RPMI7951 (cell line): ENCODE results near the gene OPN1LW. TPM values are rescaled to one million over a fixed set of nuclear protein-coding genes. Genes with fewer than 3 reads are reported as not detected.
A peak's percentile ranks its signal among the peaks of the same experiment; 100 is the strongest.
"Not testable (repeated sequence)": the region's sequence is repeated elsewhere in the genome, so short reads cannot be mapped to it uniquely, and the experiment has no call there.

ENCODE experiments used
- DNase-seq: peaks from one replicate; pipeline ENCODE4 v3.0.0-alpha.2; 2012; ENCODE audit warnings: low read depth
- total RNA-seq: library from RNA; depleted of rRNA; stranded (reverse); fragments of >200 nt; shearing (Covaris generic); gene quantifications from 2 replicates; pipeline ENCODE4 v1.2.3, GENCODE V29; 2014; rRNA removed

OPN1LW gene
- total RNA-seq, result not detected in 2 replicates

GRCh38 chrX:154144010-154144409 is at the start of gene OPN1LW:
Gene OPN1LW (plus strand): TSS chrX:154144243. CDS start chrX:154144284, 41 bp downstream.
- DNase-seq, result not testable (repeated sequence)

GRCh38 chrX:154094833-154095232 is 49.2 kb upstream of the OPN1LW start:
- no peak for DNase-seq

- DNase-seq, result peak; percentile 59
Measured at GRCh38 chrX:154096140-154097002, 47.7 kb upstream of the OPN1LW start.

GRCh38 chrX:154097003-154097588 is 46.9 kb upstream of the OPN1LW start:
- peak; percentile 53 for DNase-seq

GRCh38 chrX:154097589-154098541 is 46.2 kb upstream of the OPN1LW start, which contains the start of gene MECP2:
Gene MECP2 (minus strand): TSS chrX:154097717.
- peak; percentile 86 for DNase-seq

- no peak for DNase-seq
Measured at GRCh38 chrX:154098551-154098950, 45.5 kb upstream of the OPN1LW start.

GRCh38 chrX:154113729-154114128 is 30.3 kb upstream of the OPN1LW start:
- no peak for DNase-seq

- DNase-seq, result no peak
Measured at GRCh38 chrX:154114652-154115051, 29.4 kb upstream of the OPN1LW start.

GRCh38 chrX:154115071-154115470 is 29.0 kb upstream of the OPN1LW start:
- no peak for DNase-seq

- DNase-seq, result no peak
Measured at GRCh38 chrX:154115750-154116149, 28.3 kb upstream of the OPN1LW start.

GRCh38 chrX:154116426-154117211 is 27.4 kb upstream of the OPN1LW start:
- DNase-seq, result no peak

GRCh38 chrX:154117566-154117965 is 26.5 kb upstream of the OPN1LW start:
- DNase-seq, result no peak

- DNase-seq, result no peak
Measured at GRCh38 chrX:154120567-154120966, 23.5 kb upstream of the OPN1LW start.

GRCh38 chrX:154121207-154121606 is 22.8 kb upstream of the OPN1LW start:
- no peak for DNase-seq

GRCh38 chrX:154121961-154122360 is 22.1 kb upstream of the OPN1LW start:
- peak; percentile 2 for DNase-seq

GRCh38 chrX:154123241-154124219 is 20.5 kb upstream of the OPN1LW start:
- DNase-seq, result peak; percentile 34

- DNase-seq, result no peak
Measured at GRCh38 chrX:154125391-154126040, 18.5 kb upstream of the OPN1LW start.

GRCh38 chrX:154126101-154126500 is 17.9 kb upstream of the OPN1LW start:
- no peak for DNase-seq

GRCh38 chrX:154131955-154132354 is 12.1 kb upstream of the OPN1LW start:
- DNase-seq, result no peak
